MM.1S (cell line): Measurements from ENCODE around the gene CYP4V2.
A peak's percentile ranks its signal among the peaks of the same experiment; 100 is the strongest.

Experiments used
- DNase-seq: peaks from one replicate; pipeline ENCODE4 v3.0.0-alpha.2; 2015
- H2AFZ ChIP-seq: fragments of 300-600 bp; sonication (generic); 2 replicates; pipeline ENCODE4 v1.6.0; 2016; ENCODE audit warnings: antibody characterized with exemption, low read length
- H3F3A ChIP-seq: fragments of 300-600 bp; sonication (generic); 2 replicates; pipeline ENCODE4 v1.6.1; 2016; ENCODE audit warnings: mild to moderate bottlenecking, antibody characterized with exemption, low read length, moderate library complexity, mixed read lengths; ENCODE audit not compliant: insufficient read depth
- H3K27ac ChIP-seq: fragments of 300-600 bp; sonication (generic); 2 replicates; pipeline ENCODE4 v1.5.1; 2016; ENCODE audit warnings: mild to moderate bottlenecking, low read length
- H3K27me3 ChIP-seq: fragments of 300-600 bp; sonication (generic); replicated peaks from 2 replicates; pipeline ENCODE4 v1.6.0; 2016; ENCODE audit warnings: low read length; ENCODE audit not compliant: insufficient read depth
- H3K36me3 ChIP-seq: fragments of 300-600 bp; sonication (generic); replicated peaks from 2 replicates; pipeline ENCODE4 v1.6.1; 2016; ENCODE audit warnings: mild to moderate bottlenecking, low read length, mixed read lengths; ENCODE audit not compliant: insufficient read depth
- H3K4me1 ChIP-seq: fragments of 300-600 bp; sonication (generic); 2 replicates; pipeline ENCODE4 v1.6.1; 2016; ENCODE audit warnings: low read length, mixed read lengths
- H3K4me2 ChIP-seq: fragments of 300-600 bp; sonication (generic); 2 replicates; pipeline ENCODE4 v1.6.0; 2016; ENCODE audit warnings: low read depth, low read length
- H3K4me3 ChIP-seq: fragments of 300-600 bp; sonication (generic); 2 replicates; pipeline ENCODE4 v1.5.1; 2016; ENCODE audit warnings: low read length, mixed read lengths
- H3K79me2 ChIP-seq: fragments of 300-600 bp; sonication (generic); 2 replicates; pipeline ENCODE4 v1.6.1; 2016; ENCODE audit warnings: mixed run types, low read length, mixed read lengths
- H3K9ac ChIP-seq: fragments of 300-600 bp; sonication (generic); 2 replicates; pipeline ENCODE4 v1.6.1; 2016; ENCODE audit warnings: low read length, mixed read lengths
- H3K9me2 ChIP-seq: fragments of 300-600 bp; sonication (generic); replicated peaks from 2 replicates; pipeline ENCODE4 v1.6.1; 2016; ENCODE audit warnings: mild to moderate bottlenecking, low read length, mixed read lengths; ENCODE audit not compliant: insufficient read depth
- H3K9me3 ChIP-seq: fragments of 300-600 bp; sonication (generic); replicated peaks from 2 replicates; pipeline ENCODE4 v1.6.1; 2016; ENCODE audit warnings: mild to moderate bottlenecking, low read length, mixed read lengths; ENCODE audit not compliant: insufficient read depth
- H4K20me1 ChIP-seq: fragments of 300-600 bp; sonication (generic); 2 replicates; pipeline ENCODE4 v1.6.1; 2016; ENCODE audit warnings: mild to moderate bottlenecking, low read length, moderate library complexity, mixed read lengths; ENCODE audit not compliant: insufficient read depth
- CTCF ChIP-seq: fragments of 300-600 bp; sonication (generic); IDR thresholded peaks from 2 replicates; pipeline ENCODE4 v1.5.1; 2016; ENCODE audit warnings: antibody characterized with exemption, low read length, mixed read lengths
- EZH2 ChIP-seq: fragments of 300-600 bp; sonication (generic); optimal IDR thresholded peaks from 2 replicates; pipeline ENCODE3; 2017; ENCODE audit warnings: low read depth, mild to moderate bottlenecking, antibody characterized with exemption, low read length, mixed read lengths
- EZH2phosphoT487 ChIP-seq: fragments of 300-600 bp; sonication (generic); IDR thresholded peaks from 2 replicates; pipeline ENCODE4 v1.6.1; 2018; ENCODE audit warnings: antibody characterized with exemption, low read length

The CYP4V2 gene

GRCh38 chr4:186204686-186205085, 13.3 kb downstream of the CYP4V2 start:
- Histone ChIP-seq H3K9ac (peak overlapping the region; percentile 60), H3K36me3 (no peaks in the 10 kb centered on the region), H3K27me3 (no peaks in the 10 kb centered on the region), H3K27ac (peak overlapping the region; percentile 62), H3K79me2 (no peaks in the 10 kb centered on the region), H3K4me2 (peak overlapping the region; percentile 69), H3K9me3 (no peaks in the 10 kb centered on the region), H4K20me1 (no peaks in the 10 kb centered on the region), H3F3A (peaks cover 20% of the 10 kb centered on the region), H2AFZ (peak overlapping the region; percentile 81), H3K9me2 (no peaks in the 10 kb centered on the region), H3K4me3 (peak overlapping the region; percentile 53), H3K4me1 (peaks cover 15% of the 10 kb centered on the region)
- DNase-seq: no peak
- TF ChIP-seq CTCF: no peak
- no peak for TF ChIP-seq EZH2phosphoT487
- TF ChIP-seq EZH2: no peak

GRCh38 chr4:186205156-186205555, 13.8 kb downstream of the CYP4V2 start:
- no peaks in the 10 kb centered on the region for H3K27me3 ChIP-seq
- H3K79me2 ChIP-seq: no peaks in the 10 kb centered on the region
- peak overlapping the region; percentile 53; the same call in 1 of the 2 replicates for H3K4me3 ChIP-seq
- H3F3A ChIP-seq: peaks cover 20% of the 10 kb centered on the region
- no peak for TF ChIP-seq CTCF
- TF ChIP-seq EZH2: no peak
- no peak for TF ChIP-seq EZH2phosphoT487
- no peak for DNase-seq
- H3K4me1 ChIP-seq: peaks cover 15% of the 10 kb centered on the region
- peak overlapping the region; percentile 81 for H2AFZ ChIP-seq
- H4K20me1 ChIP-seq: no peaks in the 10 kb centered on the region
- H3K27ac ChIP-seq: no peak overlapping the region
- no peaks in the 10 kb centered on the region for H3K9me3 ChIP-seq
- peak overlapping the region; percentile 69 for H3K4me2 ChIP-seq
- H3K9ac ChIP-seq: no peak overlapping the region; the same call in 1 of the 2 replicates
- H3K36me3 ChIP-seq: no peaks in the 10 kb centered on the region
- no peaks in the 10 kb centered on the region for H3K9me2 ChIP-seq

GRCh38 chr4:186216465-186217024, 25.2 kb downstream of the CYP4V2 start:
- H3K4me1 ChIP-seq: no peaks in the 10 kb centered on the region
- no peaks in the 10 kb centered on the region for H3K79me2 ChIP-seq
- H3K9me2 ChIP-seq: no peaks in the 10 kb centered on the region
- H3K9ac ChIP-seq: no peak overlapping the region
- no peak for DNase-seq
- no peaks in the 10 kb centered on the region for H3F3A ChIP-seq
- H4K20me1 ChIP-seq: no peaks in the 10 kb centered on the region
- no peaks in the 10 kb centered on the region for H3K9me3 ChIP-seq
- no peak overlapping the region for H2AFZ ChIP-seq
- H3K27ac ChIP-seq: no peak overlapping the region
- TF ChIP-seq EZH2: no peak
- no peak for TF ChIP-seq CTCF
- no peak for TF ChIP-seq EZH2phosphoT487
- H3K27me3 ChIP-seq: no peaks in the 10 kb centered on the region
- H3K4me2 ChIP-seq: no peak overlapping the region
- H3K36me3 ChIP-seq: no peaks in the 10 kb centered on the region
- H3K4me3 ChIP-seq: no peak overlapping the region
